Stimulated activated CD8-positive, alpha-beta memory T cell treated with anti-CD3 and anti-CD28 coated beads, Interleukin-12 subunit alpha, Interleukin-12 subunit beta, amount 100 ng/mL, for 1 hour (primary cell): ENCODE results near the gene CCNH.

Source experiments
- DNase-seq: peaks from one replicate; pipeline ENCODE4 v3.0.0-alpha.2; 2020; ENCODE audit warnings: low read depth

CCNH gene

GRCh38 chr5:87403409-87403808 lies 9.3 kb downstream of the CCNH start:
- DNase-seq: no peak

GRCh38 chr5:87401626-87402025 lies 11.1 kb downstream of the CCNH start:
- no peak for DNase-seq

GRCh38 chr5:87400305-87400899 lies 12.3 kb downstream of the CCNH start:
- DNase-seq: no peak

DNA sequence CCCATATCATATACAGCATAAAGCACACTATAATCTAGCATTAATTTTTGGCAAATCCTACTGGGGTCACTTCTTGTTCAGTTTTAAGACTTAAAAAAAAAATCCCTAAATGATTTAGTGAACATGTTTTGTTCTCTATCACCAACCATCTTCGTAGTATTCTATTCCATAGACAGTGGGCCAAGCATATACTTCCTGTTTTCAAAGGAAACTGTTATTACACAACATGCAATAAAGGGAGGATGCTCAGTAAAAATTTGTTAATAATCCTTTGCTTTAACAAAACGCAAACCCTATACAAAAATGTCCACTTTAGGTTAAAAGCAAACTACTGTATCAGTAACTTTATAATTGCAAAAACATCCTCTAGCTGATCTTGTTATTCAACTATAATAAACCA lies 13.0 kb downstream of the CCNH start:
- no peak for DNase-seq

- DNase-seq: no peak
These were observed 13.6 kb downstream of the CCNH start for GRCh38 chr5:87398981-87399614.

GRCh38 chr5:87394411-87395165 lies 18.1 kb downstream of the CCNH start:
- no peak for DNase-seq

GRCh38 chr5:87393331-87393730 lies 19.4 kb downstream of the CCNH start:
- no peak for DNase-seq

GRCh38 chr5:87392801-87393200 lies 19.9 kb downstream of the CCNH start:
- no peak for DNase-seq

GRCh38 chr5:87392170-87392569 lies 20.6 kb downstream of the CCNH start:
- no peak for DNase-seq

DNA sequence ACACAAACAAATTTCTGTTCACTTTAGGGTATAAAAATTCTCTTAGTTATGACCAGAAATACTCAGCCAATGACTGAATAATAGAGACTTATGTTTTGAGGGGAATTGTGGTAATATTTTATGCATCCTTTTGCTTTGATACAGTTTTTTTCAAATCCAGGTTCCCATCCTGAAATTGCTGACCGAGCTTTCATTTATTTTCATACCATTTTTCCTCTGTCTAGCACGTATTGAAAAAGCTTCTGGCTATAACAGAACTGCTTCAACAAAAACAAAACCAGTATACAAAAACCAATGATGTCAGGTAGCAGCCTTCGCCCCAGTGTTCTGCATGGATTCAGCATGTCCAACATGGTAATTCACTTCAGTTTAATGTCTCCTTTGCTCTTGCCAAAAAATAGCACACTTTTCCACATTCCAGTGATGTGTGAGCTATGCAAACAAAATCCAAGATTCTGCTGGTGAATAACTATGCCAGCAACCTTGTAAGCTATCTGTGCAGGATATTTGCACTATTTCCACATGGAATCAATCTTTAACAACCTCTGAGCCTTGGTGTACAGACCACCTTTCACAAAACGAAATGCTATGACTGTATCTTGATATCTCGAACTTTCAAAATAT lies 22.0 kb downstream of the CCNH start:
- DNase-seq: no peak

DNA sequence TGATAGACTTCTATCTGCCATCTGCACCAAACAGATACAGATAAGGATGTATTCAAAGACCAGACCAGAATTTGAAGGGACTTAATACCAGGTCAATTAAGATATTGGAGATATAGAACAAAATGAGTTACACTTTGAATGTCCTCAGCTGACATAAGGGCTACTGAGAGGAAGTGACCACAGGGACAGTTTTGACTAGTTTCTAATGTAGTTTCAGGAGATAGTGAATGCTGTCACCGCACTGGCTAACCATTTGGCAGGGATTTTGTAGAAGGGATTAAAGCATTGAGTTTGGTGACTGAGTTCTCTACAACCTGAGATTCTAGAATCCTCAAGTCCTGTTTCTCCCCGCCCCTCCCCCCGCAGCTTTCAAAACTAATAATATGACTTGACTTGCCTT lies 22.7 kb downstream of the CCNH start:
- no peak for DNase-seq

- DNase-seq: no peak
These were observed 23.3 kb downstream of the CCNH start for GRCh38 chr5:87389296-87390034.

GRCh38 chr5:87388129-87388528 lies 24.6 kb downstream of the CCNH start:
- no peak for DNase-seq

GRCh38 chr5:87385802-87386201 lies 26.9 kb downstream of the CCNH start:
- DNase-seq: no peak

- DNase-seq: no peak
These were observed 29.5 kb downstream of the CCNH start for GRCh38 chr5:87383216-87383615.

GRCh38 chr5:87382224-87382623 lies 30.5 kb downstream of the CCNH start:
- no peak for DNase-seq

DNA sequence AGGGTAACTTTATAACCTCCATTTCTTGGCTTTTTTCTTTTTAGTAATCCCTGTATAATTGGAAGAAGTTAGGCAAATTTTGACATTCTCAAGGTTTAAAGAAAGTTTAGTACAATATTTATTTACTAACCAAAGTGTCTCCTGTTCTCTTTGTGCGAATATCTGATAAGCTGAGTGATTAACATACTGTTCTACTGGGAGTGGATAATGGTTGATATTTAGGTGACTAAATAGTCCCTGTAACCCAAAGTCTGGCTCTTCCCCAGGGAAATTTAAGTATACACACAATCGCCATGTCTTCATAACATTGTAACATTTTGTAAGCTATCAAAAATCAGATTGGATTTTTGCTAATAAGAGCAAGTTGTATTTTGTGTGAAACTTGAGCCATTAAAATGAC lies 40.0 kb downstream of the CCNH start:
- DNase-seq: no peak

- no peak for DNase-seq
These were observed 43.3 kb downstream of the CCNH start for GRCh38 chr5:87369431-87369830.

GRCh38 chr5:87368601-87369000 lies 44.1 kb downstream of the CCNH start:
- no peak for DNase-seq

GRCh38 chr5:87367243-87367642 lies 45.5 kb downstream of the CCNH start:
- no peak for DNase-seq

DNA sequence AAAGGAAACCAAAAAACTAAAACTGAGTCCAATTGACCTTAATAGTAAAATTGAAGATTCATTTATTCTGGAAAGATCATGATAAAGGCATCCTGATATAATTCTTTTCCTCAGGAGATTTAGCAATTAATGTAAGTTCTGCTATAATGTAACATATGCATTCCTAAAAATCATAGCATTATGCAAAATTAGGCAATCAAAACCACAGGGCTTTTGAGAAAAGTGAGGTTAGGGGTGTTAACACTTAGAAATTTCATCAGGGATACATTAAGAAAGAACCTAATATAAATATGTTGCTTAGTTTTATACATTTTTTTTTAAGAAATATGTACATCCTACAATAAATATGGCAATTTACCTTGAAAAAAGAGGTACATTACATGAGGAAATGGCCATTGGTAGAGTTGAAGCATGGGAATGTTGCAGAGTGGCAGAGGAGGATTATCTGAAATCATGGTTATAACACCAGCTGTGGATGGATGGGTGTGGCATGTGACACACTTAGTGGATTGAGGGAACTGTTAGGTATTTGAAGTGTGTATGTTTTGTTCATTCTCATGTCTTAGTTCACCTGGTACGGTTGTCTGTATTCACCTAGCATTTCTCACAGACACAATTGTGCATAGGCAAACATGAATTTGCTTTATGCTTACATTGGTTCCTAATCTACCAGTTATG lies 51.1 kb downstream of the CCNH start:
- no peak for DNase-seq

DNA sequence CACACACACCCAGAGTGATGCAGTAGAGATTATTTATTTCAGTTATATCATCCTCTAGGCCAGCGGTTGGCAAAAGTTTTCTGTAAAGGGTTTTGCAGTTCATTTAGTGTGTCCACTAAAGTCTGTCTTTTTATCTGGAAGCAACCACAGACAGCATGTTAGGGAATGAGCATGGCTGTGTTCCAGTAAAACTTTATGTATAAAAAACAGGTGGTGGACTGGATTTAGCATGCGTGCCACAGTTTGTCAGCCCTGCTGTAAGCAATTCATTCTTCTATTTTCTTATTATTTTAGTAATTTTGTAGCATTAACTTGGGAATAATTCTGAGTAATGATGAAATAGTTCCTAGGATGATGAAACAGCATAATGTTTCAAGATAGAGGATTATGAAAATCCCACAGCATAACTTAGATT lies 51.7 kb downstream of the CCNH start:
- no peak for DNase-seq
